ENCODE measurements around the gene CLIC4. TPM values are rescaled to one million over a fixed set of nuclear protein-coding genes. Genes with fewer than 3 reads are reported as not detected.

CLIC4 gene
- total RNA-seq, 6 experiments from 2014 or later, result 35.0 to 63.6 (median 44.3) TPM

GRCh38 chr1:24857507-24858133 is 112.4 kb downstream of the CLIC4 start:
- Histone ChIP-seq H3K36me3 (no peaks in the 10 kb centered on the region), H3K9me3 (no peaks in the 10 kb centered on the region), H3K4me3 (no peak overlapping the region), H3K27ac (no peak overlapping the region), H3K27me3 (no peaks in the 10 kb centered on the region), H3K4me1 (no peaks in the 10 kb centered on the region)
- ATAC-seq, result no peak
- DNase-seq, result no peak
- no peak for TF ChIP-seq POLR2A (IDR thresholded peaks at IDR 0.05)
- TF ChIP-seq CTCF (IDR thresholded peaks at IDR 0.05), result no peak
- 65% methylated on average over 4 of the region's 6 CpGs for WGBS (ENCODE audit: insufficient coverage, low coverage, low lambda C conversion rate, missing lambda C conversion rate)
- intact Hi-C loops (cut with DNase I), result loop anchor here in 1 of 2 donors (10.0 kb wide), 1 partner anchor 47 kb away; no protein-coding TSS in a partner anchor

- DNase-seq, result no peak
Measured at GRCh38 chr1:24858277-24858676, 113.0 kb downstream of the CLIC4 start.

GRCh38 chr1:24859063-24860010 is 114.1 kb downstream of the CLIC4 start:
- TF ChIP-seq POLR2A (IDR thresholded peaks at IDR 0.05), result no peak
- 70% methylated on average over 9 of the region's 10 CpGs for WGBS (ENCODE audit: insufficient coverage, low coverage, low lambda C conversion rate, missing lambda C conversion rate)
- H3K9me3 ChIP-seq, result no peaks in the 10 kb centered on the region
- intact Hi-C loops (cut with DNase I), result loop anchor here (10.0 kb wide), 2 partner anchors 45 to 185 kb away; no protein-coding TSS in a partner anchor
- ATAC-seq, result peak in 3 of 4 donors; percentile 67 to 73 (median 71)
- no peaks in the 10 kb centered on the region for H3K4me1 ChIP-seq
- no peaks in the 10 kb centered on the region for H3K27me3 ChIP-seq
- no peaks in the 10 kb centered on the region for H3K36me3 ChIP-seq
- H3K27ac ChIP-seq, result no peak overlapping the region
- no peak for DNase-seq
- H3K4me3 ChIP-seq, result no peak overlapping the region

More at GRCh38 chr1:24858277-24858676, 113.0 kb downstream of the CLIC4 start:
- TF ChIP-seq POLR2A (IDR thresholded peaks at IDR 0.05) (no peak), CTCF (IDR thresholded peaks at IDR 0.05) (no peak)
- H3K4me1 ChIP-seq, result no peaks in the 10 kb centered on the region
- H3K27ac ChIP-seq, result no peak overlapping the region
- H3K4me3 ChIP-seq, result no peak overlapping the region
- H3K27me3 ChIP-seq, result no peaks in the 10 kb centered on the region
- 100% methylated on average over 1 of the region's 1 CpG for WGBS (ENCODE audit: insufficient coverage, low coverage, low lambda C conversion rate, missing lambda C conversion rate)
- intact Hi-C loops (cut with DNase I), result loop anchor here in 1 of 2 donors (10.0 kb wide), 1 partner anchor 47 kb away; no protein-coding TSS in a partner anchor
- no peaks in the 10 kb centered on the region for H3K9me3 ChIP-seq
- no peaks in the 10 kb centered on the region for H3K36me3 ChIP-seq
- ATAC-seq, result no peak

- DNase-seq (no peak), ATAC-seq (no peak)
- H3K4me1 ChIP-seq, result no peaks in the 10 kb centered on the region
- 47% methylated on average over 3 of the region's 15 CpGs for WGBS (ENCODE audit: insufficient coverage, low coverage, low lambda C conversion rate, missing lambda C conversion rate)
- no peaks in the 10 kb centered on the region for H3K27me3 ChIP-seq
- H3K27ac ChIP-seq, result no peak overlapping the region
- intact Hi-C loops (cut with DNase I), result loop anchor here in 1 of 2 donors (10.0 kb wide), 1 partner anchor 184 kb away; no protein-coding TSS in a partner anchor
- TF ChIP-seq CTCF (IDR thresholded peaks at IDR 0.05) (no peak), POLR2A (IDR thresholded peaks at IDR 0.05) (no peak)
- no peak overlapping the region for H3K4me3 ChIP-seq
- no peaks in the 10 kb centered on the region for H3K36me3 ChIP-seq
- H3K9me3 ChIP-seq, result no peaks in the 10 kb centered on the region
Measured at GRCh38 chr1:24860841-24861240, 115.6 kb downstream of the CLIC4 start.
